Progenitor cell of endocrine pancreas (in vitro differentiated cells): Measurements from ENCODE around the gene LHFPL2. TPM values are rescaled to one million over a fixed set of nuclear protein-coding genes. Genes with fewer than 3 reads are reported as not detected.

ENCODE experiments used
- DNase-seq: peaks from one replicate; pipeline ENCODE4 v3.0.0; 2021; ENCODE audit warnings: low spot score; ENCODE audit not compliant: unreplicated experiment
- H3K27ac Mint-ChIP-seq: 2 replicates; pipeline ENCODE4 v1.8.0; 2021; ENCODE audit warnings: mild to moderate bottlenecking, moderate library complexity, mixed read lengths
- H3K27me3 Mint-ChIP-seq: 2 replicates; pipeline ENCODE4 v1.8.0; 2021; ENCODE audit warnings: mixed read lengths
- H3K36me3 Mint-ChIP-seq: 2 replicates; pipeline ENCODE4 v1.8.0; 2022; ENCODE audit warnings: mixed read lengths; ENCODE audit not compliant: insufficient read depth
- H3K4me1 Mint-ChIP-seq: 2 replicates; pipeline ENCODE4 v1.8.0; 2021; ENCODE audit warnings: low read depth, mixed read lengths
- H3K4me3 Mint-ChIP-seq: 2 replicates; pipeline ENCODE4 v1.8.0; 2021; ENCODE audit warnings: low read depth, mild to moderate bottlenecking, moderate library complexity, mixed read lengths
- H3K9me3 Mint-ChIP-seq: 2 replicates; pipeline ENCODE4 v1.8.0; 2021; ENCODE audit warnings: low read depth, mixed read lengths
- CTCF ChIP-seq: fragments of 200-600 bp; sonication (generic); IDR thresholded peaks from one replicate; pipeline ENCODE4 v1.5.0; 2021; ENCODE audit warnings: antibody characterized with exemption, mild to moderate bottlenecking; ENCODE audit not compliant: unreplicated experiment
- total RNA-seq: library from RNA; stranded (reverse); gene quantifications from 2 replicates; pipeline ENCODE4 v1.2.1, GENCODE V29; 2021

Gene LHFPL2
- total RNA-seq, 1 donor from 2014 or later = 15.0 TPM

- TF ChIP-seq CTCF = no peak
- Mint-ChIP-seq H3K27ac (no peak overlapping the region), H3K9me3 (no peaks in the 10 kb centered on the region), H3K27me3 (peaks cover 3% of the 10 kb centered on the region), H3K36me3 (no peaks in the 10 kb centered on the region), H3K4me3 (no peak overlapping the region), H3K4me1 (peaks cover 11% of the 10 kb centered on the region)
- no peak for DNase-seq
These were observed 107.4 kb downstream of the LHFPL2 start for GRCh38 chr5:78541086-78541654.

- Mint-ChIP-seq H3K9me3 (no peaks in the 10 kb centered on the region), H3K36me3 (no peaks in the 10 kb centered on the region), H3K4me3 (no peak overlapping the region), H3K27me3 (peaks cover 3% of the 10 kb centered on the region), H3K4me1 (peaks cover 11% of the 10 kb centered on the region), H3K27ac (no peak overlapping the region)
- TF ChIP-seq CTCF = peak; percentile 15
- no peak for DNase-seq
These were observed 108.1 kb downstream of the LHFPL2 start for GRCh38 chr5:78540335-78541085.

- H3K27me3 Mint-ChIP-seq = peaks cover 3% of the 10 kb centered on the region
- H3K9me3 Mint-ChIP-seq = no peaks in the 10 kb centered on the region
- H3K27ac Mint-ChIP-seq = no peak overlapping the region
- H3K4me1 Mint-ChIP-seq = peaks cover 11% of the 10 kb centered on the region
- DNase-seq = no peak
- peaks cover 1% of the 10 kb centered on the region for H3K36me3 Mint-ChIP-seq
- no peak for TF ChIP-seq CTCF
- no peak overlapping the region for H3K4me3 Mint-ChIP-seq
These were observed 110.2 kb downstream of the LHFPL2 start for GRCh38 chr5:78538240-78538850.

- H3K9me3 Mint-ChIP-seq = no peaks in the 10 kb centered on the region
- no peak overlapping the region for H3K4me3 Mint-ChIP-seq
- no peak for DNase-seq
- H3K4me1 Mint-ChIP-seq = peaks cover 11% of the 10 kb centered on the region
- H3K27ac Mint-ChIP-seq = no peak overlapping the region
- peaks cover 1% of the 10 kb centered on the region for H3K36me3 Mint-ChIP-seq
- TF ChIP-seq CTCF = peak; percentile 49
- H3K27me3 Mint-ChIP-seq = peaks cover 3% of the 10 kb centered on the region
These were observed 110.8 kb downstream of the LHFPL2 start for GRCh38 chr5:78537821-78538220.

- Mint-ChIP-seq H3K4me3 (no peak overlapping the region), H3K27ac (no peak overlapping the region), H3K27me3 (peaks cover under 1% of the 10 kb centered on the region), H3K36me3 (peaks cover 1% of the 10 kb centered on the region), H3K4me1 (peaks cover 10% of the 10 kb centered on the region), H3K9me3 (no peaks in the 10 kb centered on the region)
- TF ChIP-seq CTCF = no peak
- DNase-seq = no peak
These were observed 111.2 kb downstream of the LHFPL2 start for GRCh38 chr5:78537411-78537810.
